Skeletal muscle satellite cell (primary cell): ENCODE data around the gene CYFIP1.

Source experiments
- H3K27me3 ChIP-seq: 2 replicates; pipeline ENCODE4 v1.7.0; 2013; ENCODE audit warnings: low read length; ENCODE audit not compliant: control insufficient read depth, insufficient read depth
- H3K36me3 ChIP-seq: 2 replicates; pipeline ENCODE4 v1.7.0; 2013; ENCODE audit warnings: mild to moderate bottlenecking, control low read depth, low read length; ENCODE audit not compliant: insufficient read depth
- H3K4me1 ChIP-seq: 2 replicates; pipeline ENCODE4 v1.7.0; 2013; ENCODE audit warnings: low read length; ENCODE audit not compliant: control insufficient read depth, insufficient read depth
- H3K4me2 ChIP-seq: 2 replicates; pipeline ENCODE4 v1.7.0; 2013; ENCODE audit warnings: mild to moderate bottlenecking, low read length
- H3K4me3 ChIP-seq: 2 replicates; pipeline ENCODE4 v1.7.0; 2013; ENCODE audit warnings: low read length
- H3K9ac ChIP-seq: 2 replicates; pipeline ENCODE4 v1.7.0; 2013; ENCODE audit warnings: mild to moderate bottlenecking, low read depth, low read length, moderate library complexity
- H3K9me3 ChIP-seq: replicated peaks from 2 replicates; pipeline ENCODE4 v1.7.0; 2013; ENCODE audit warnings: mild to moderate bottlenecking, control low read depth, low read length

The CYFIP1 gene

DNA sequence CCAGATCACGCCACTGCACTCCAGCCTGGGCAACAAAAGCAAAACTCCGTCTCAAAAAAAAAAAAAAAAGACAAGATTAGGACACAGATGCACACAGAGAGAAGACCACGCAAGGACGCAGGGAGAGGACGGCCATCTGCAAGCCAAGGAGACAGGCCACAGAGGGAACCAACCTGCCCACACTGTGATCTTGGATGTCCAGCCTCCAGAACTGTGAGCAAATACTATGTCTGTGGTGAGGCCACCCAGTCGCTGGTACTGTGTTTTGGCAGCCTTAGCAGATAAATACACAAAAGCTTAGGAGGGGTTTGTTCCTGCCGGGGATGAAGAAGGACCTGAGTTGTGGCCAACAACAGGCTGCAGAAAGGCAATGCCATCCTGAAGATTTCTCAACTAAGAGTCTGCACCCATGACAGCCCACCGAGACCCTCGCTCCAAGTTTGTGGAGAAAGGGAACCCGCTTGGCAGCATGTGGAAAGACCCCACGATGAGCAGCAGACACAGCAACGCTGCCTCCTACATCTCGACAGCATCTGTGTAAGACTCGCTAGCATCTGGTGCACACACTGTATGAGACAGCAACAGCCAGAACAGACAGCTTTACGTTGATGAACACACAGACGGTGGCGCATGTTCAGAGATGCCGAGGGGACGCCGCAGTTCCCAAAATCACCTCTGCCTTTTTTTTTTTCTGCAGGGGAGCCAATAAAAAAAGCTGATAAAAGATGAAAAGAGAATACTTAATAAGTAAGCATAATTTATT lies 13.7 kb downstream of the CYFIP1 start:
- Histone ChIP-seq H3K4me3 (no peak overlapping the region), H3K36me3 (peaks cover 5% of the 10 kb centered on the region), H3K9me3 (no peaks in the 10 kb centered on the region), H3K9ac (no peak overlapping the region), H3K27me3 (no peaks in the 10 kb centered on the region), H3K4me1 (peaks cover 45% of the 10 kb centered on the region), H3K4me2 (no peak overlapping the region)

DNA sequence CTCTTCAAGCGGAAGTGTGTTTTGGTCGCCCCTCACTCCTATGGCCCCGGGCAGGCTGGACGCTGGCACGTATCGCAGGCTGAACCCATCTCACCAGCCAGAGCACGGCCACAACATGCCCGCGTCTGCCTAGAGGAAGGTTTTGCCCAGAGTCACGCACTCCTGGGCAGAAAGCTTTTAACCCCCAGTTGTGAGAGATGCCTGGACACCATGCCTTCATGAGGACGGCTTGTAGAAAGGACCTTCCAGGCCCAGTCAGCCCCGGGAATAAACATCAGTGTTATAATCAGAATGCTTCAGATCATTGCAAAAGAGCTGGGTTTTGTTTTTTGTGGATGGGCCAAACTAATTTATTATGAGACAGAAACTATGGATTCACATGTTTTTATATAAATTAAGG lies 16.5 kb downstream of the CYFIP1 start:
- no peak overlapping the region for H3K4me3 ChIP-seq
- H3K9me3 ChIP-seq, result no peaks in the 10 kb centered on the region
- H3K27me3 ChIP-seq, result no peaks in the 10 kb centered on the region
- H3K9ac ChIP-seq, result peak overlapping the region; percentile 44
- peak overlapping the region; percentile 60 for H3K4me2 ChIP-seq
- peaks cover 5% of the 10 kb centered on the region for H3K36me3 ChIP-seq
- peaks cover 45% of the 10 kb centered on the region for H3K4me1 ChIP-seq

DNA sequence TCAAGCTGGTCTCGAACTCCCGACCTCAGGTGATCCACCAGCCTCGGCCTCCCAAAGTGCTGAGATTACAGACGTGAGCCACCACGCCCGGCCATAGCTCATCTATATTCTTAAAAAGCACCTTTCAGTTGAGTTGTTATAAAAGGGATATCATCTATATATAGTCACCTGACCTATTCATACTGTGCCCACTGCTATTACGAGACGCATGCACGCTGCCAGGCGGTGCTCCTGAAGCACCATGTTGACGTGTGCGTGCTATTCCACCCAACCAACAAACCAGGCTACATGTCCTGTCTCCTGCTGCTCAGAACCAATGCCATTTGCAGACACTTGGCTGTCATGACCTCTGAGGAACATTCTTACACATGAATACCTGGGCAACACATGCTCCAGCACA lies 17.6 kb downstream of the CYFIP1 start:
- Histone ChIP-seq H3K9me3 (no peaks in the 10 kb centered on the region), H3K4me1 (peaks cover 35% of the 10 kb centered on the region), H3K36me3 (peaks cover 5% of the 10 kb centered on the region), H3K9ac (no peak overlapping the region), H3K4me3 (no peak overlapping the region), H3K27me3 (no peaks in the 10 kb centered on the region), H3K4me2 (no peak overlapping the region)

DNA sequence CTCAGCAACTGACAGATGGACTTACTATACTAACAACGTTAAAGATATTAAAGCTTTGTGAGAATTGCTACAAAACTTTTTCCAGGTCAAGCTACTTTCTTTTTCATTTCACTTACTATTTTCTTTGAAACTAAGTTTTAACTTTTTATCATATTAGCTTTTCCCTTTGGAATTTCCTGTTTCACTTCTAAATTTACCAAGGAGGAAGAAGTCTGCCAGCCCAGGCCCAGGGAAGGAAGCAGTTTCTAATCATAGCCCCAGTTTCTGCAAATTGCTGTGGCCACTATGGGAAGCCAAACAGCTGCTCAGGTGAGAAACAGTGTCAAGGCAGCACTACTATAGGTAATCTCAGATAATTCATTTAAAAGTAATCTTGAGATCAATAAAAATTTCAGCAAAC lies 18.4 kb downstream of the CYFIP1 start:
- H3K27me3 ChIP-seq, result no peaks in the 10 kb centered on the region
- H3K4me2 ChIP-seq, result peak overlapping the region; percentile 37
- peak overlapping the region; percentile 9 for H3K4me3 ChIP-seq
- peaks cover 5% of the 10 kb centered on the region for H3K36me3 ChIP-seq
- peak overlapping the region; percentile 33 for H3K9ac ChIP-seq
- H3K9me3 ChIP-seq, result no peaks in the 10 kb centered on the region
- peaks cover 31% of the 10 kb centered on the region for H3K4me1 ChIP-seq

DNA sequence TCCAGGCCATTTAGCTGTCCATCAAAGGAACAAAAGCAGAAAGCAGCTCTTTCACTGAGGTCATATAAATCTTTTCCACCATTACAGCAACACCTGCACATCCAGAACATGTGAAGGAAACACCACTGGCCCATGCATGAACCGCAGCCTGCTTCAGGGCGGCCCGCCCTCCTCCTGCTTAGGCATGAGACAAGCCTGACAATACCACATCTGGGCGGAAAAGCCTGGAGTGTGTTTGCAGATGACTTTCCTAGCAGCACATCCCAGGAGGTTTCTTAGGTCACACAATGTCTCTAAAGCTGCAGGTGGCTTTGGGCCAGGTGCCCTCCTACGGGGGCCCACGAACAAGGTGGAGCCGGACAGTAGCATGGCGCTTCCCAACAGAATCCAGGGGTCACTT lies 19.6 kb downstream of the CYFIP1 start:
- Histone ChIP-seq H3K9ac (no peak overlapping the region), H3K36me3 (no peaks in the 10 kb centered on the region), H3K4me2 (no peak overlapping the region), H3K4me1 (peaks cover 31% of the 10 kb centered on the region), H3K4me3 (no peak overlapping the region), H3K27me3 (no peaks in the 10 kb centered on the region), H3K9me3 (no peaks in the 10 kb centered on the region)

DNA sequence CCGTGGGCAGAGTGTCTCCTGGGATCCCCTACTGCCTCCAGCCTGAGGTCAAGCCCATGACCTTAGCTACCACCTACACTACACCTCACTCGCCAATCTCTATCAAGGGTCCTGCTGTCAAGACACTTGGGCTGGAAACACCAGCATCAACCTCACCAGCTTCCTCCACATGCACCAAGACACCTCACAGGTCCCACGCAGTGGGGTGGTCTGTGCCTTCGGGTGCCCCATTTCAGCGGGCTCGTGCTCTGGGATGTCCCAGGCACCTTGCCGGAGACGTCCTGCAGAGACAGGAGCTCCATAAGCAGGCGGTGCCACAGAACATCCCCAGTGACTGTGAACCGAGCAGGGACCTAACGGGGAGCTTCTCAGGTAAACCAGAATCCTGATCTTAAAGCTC lies 20.0 kb downstream of the CYFIP1 start:
- no peaks in the 10 kb centered on the region for H3K27me3 ChIP-seq
- H3K9me3 ChIP-seq, result no peaks in the 10 kb centered on the region
- no peak overlapping the region for H3K9ac ChIP-seq
- H3K4me2 ChIP-seq, result no peak overlapping the region
- H3K36me3 ChIP-seq, result no peaks in the 10 kb centered on the region
- H3K4me1 ChIP-seq, result peaks cover 31% of the 10 kb centered on the region
- H3K4me3 ChIP-seq, result no peak overlapping the region

DNA sequence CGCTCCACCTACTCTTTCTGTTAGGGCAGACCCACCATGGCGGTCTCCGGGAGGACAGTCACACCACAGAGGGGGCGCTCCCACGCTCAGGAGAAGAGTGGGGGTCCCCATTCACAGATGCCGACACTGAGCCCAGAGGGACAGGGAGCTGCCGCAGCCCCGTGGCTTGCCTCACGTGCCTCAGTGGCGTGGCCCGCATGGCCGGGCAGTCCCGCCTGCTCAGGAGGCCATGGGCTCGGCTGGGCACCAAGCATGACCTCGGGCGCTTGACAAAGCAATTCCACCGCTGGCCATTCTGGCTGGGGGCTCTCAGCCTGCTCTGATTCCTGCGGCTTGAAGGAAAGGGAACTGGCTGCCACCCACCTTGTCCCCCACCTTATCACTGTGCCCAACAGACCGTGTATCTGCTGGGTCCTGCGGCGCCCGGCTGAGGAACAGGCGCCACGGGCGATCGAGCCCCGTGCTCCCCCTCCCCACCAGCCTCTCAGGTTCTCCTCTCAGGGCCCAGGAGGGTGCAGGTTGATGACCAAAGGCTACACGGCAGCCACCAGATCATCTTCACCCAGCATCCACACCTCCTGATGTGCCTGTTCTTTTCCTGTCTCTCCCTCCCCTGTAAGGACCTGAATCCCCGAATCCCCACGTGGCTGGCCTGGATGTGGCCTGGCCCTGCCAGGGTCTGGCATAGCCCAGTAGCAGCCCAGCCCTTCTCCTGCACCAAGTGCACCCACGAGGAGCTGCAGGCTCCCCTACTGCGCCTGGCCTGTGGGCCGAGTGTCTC lies 20.7 kb downstream of the CYFIP1 start:
- Histone ChIP-seq H3K27me3 (no peaks in the 10 kb centered on the region), H3K9ac (no peak overlapping the region), H3K4me3 (no peak overlapping the region), H3K4me2 (no peak overlapping the region), H3K36me3 (no peaks in the 10 kb centered on the region), H3K4me1 (peaks cover 28% of the 10 kb centered on the region), H3K9me3 (no peaks in the 10 kb centered on the region)

DNA sequence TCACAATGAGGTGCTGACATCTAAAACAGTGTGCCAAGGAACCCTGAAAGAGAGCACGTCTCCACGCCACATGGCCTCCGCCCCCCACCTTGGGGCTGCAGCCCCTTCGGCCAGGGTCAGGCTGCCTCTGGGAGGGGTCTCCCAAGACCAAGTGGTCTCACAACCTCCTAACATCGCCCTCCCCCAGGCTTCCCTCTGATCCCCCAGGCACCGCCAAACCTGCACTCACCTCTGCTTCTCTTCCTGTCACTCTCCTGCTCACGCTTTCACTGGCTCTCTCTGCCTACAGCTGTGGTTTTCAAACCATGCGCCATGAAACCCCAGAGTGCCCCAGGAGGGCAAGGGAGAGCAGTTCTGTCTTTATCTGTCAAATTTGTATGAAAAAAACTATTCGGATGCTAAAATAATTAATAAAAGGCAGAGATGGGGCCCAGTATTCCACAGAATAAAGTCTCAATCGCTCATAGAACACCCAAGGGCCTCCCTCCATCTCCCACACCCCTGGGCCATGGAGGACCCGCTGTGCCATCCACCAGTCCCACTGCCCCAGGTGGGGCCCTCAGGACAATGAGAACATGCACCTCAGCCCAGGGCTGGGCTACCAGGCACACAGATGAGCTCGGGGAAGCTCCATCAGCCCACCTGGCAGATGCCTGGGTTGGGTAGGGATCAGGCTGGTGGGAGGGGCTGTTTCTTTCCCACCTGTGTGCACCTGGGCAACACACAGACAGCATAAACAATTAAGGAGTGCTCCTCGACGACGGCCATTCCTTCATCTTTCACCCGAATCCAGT lies 21.5 kb downstream of the CYFIP1 start:
- H3K36me3 ChIP-seq, result no peaks in the 10 kb centered on the region
- no peak overlapping the region for H3K4me2 ChIP-seq
- H3K9ac ChIP-seq, result no peak overlapping the region
- H3K9me3 ChIP-seq, result no peaks in the 10 kb centered on the region
- no peak overlapping the region for H3K4me3 ChIP-seq
- no peaks in the 10 kb centered on the region for H3K27me3 ChIP-seq
- peaks cover 20% of the 10 kb centered on the region for H3K4me1 ChIP-seq

DNA sequence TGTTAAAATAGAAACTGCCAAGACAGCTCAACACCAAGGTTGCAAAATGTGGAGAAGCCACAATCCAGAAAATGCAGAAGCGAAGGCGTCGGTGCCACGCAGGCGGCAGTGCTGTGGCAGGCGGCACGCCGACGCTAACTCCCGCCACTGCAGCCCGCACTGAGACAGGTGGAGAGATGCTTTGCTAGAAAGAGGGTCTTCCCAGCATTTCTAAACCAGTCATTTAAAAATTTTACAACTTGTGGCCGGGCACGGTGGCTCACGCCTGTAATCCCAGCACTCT lies 23.2 kb downstream of the CYFIP1 start:
- Histone ChIP-seq H3K27me3 (no peaks in the 10 kb centered on the region), H3K36me3 (no peaks in the 10 kb centered on the region), H3K9ac (no peak overlapping the region), H3K4me3 (no peak overlapping the region), H3K4me2 (no peak overlapping the region), H3K4me1 (peaks cover 21% of the 10 kb centered on the region), H3K9me3 (no peaks in the 10 kb centered on the region)

DNA sequence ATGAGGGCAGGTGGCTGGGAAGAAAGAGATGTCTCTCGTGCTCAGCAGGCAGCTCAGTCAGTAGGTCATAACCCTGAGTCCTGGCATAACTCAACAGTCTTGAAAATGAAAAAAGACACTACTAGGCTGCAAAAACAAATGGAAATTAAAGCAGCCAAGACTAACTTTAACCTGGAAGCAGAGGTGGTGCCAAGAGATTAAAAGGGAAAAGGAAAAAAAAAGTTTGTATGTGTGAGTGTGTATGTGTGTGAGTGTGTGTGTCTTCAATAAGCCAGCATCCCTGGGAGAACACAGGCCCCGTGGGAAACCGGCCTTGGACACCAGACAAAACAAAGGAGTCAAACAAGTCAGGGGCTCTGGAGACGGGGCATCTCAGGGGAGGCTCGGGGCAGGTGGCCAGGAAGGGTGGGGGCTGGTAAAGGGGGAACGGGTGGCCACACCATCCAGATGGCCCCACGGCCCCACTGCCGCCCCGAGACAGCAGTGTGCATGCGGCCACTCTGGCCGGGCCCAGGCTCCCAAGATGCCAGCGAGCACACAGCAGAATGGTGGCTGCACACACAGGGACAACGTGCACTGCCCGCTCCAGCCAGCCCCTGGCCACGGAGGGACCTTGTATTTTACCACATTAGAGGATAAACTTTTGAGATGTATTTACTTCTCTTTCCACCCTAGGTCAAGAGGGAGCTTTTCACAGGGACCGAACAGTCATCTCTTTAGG lies 23.8 kb downstream of the CYFIP1 start:
- Histone ChIP-seq H3K4me3 (no peak overlapping the region), H3K27me3 (no peaks in the 10 kb centered on the region), H3K4me2 (no peak overlapping the region), H3K4me1 (peaks cover 16% of the 10 kb centered on the region), H3K36me3 (no peaks in the 10 kb centered on the region), H3K9me3 (no peaks in the 10 kb centered on the region), H3K9ac (no peak overlapping the region)

DNA sequence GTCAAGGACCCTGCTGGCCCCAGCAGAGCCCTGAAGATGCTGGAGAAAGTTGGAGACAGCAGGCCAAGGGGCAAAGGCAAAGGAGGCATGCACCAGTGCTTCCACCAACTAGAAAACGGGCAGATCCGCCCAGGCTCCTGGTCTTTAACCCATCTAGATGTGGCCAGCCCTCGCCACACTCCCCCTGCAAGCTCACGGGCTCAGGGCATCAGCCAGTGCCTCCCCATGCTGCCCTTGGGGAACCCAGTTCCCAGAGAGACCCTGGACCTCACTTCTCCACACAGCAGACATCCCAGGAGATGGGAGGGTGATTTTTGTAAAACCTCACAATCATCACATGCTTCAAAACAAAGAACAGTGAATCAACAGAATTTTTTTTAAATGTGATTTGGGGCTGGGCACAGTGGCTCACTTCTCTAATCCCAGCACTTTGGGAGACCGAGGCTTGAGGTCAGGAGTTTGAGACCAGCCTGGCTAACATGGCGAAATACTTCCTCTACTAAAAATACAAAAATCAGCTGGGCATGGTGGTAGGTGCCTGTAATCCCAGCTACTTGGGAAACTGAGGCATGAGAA lies 24.5 kb downstream of the CYFIP1 start:
- H3K4me3 ChIP-seq, result no peak overlapping the region
- no peaks in the 10 kb centered on the region for H3K9me3 ChIP-seq
- no peak overlapping the region for H3K9ac ChIP-seq
- H3K4me2 ChIP-seq, result no peak overlapping the region
- no peaks in the 10 kb centered on the region for H3K27me3 ChIP-seq
- H3K36me3 ChIP-seq, result peaks cover 5% of the 10 kb centered on the region
- peaks cover 11% of the 10 kb centered on the region for H3K4me1 ChIP-seq
